Mesenchymal stem cell (in vitro differentiated cells and primary cell): ENCODE measurements around the gene SFMBT2.

Experiments used
- DNase-seq: peaks from one replicate; pipeline ENCODE4 v3.0.0-alpha.2; 2013
- H2AFZ ChIP-seq: one replicate; pipeline ENCODE4 v1.6.1; 2013; ENCODE audit warnings: low read depth, mild to moderate bottlenecking, control low read depth, inconsistent platforms, low read length, moderate library complexity
- H2AK5ac ChIP-seq: 2 replicates; pipeline ENCODE4 v1.6.1; 2013; ENCODE audit warnings: low read length, moderate library complexity, mild to moderate bottlenecking, inconsistent platforms; ENCODE audit not compliant: severe bottlenecking
- H2BK120ac ChIP-seq: one replicate; pipeline ENCODE4 v1.6.1; 2013; ENCODE audit warnings: low read depth, mild to moderate bottlenecking, inconsistent platforms, low read length, moderate library complexity
- H2BK12ac ChIP-seq, 2 experiments: one replicate each; pipeline ENCODE4 v1.6.1; 2013; ENCODE audit warnings: inconsistent platforms in 2 of 2, low read length in 2 of 2, mild to moderate bottlenecking in 2 of 2, moderate library complexity in 2 of 2, control low read depth in 1 of 2
- H2BK15ac ChIP-seq: one replicate; pipeline ENCODE4 v1.6.1; 2013; ENCODE audit warnings: mild to moderate bottlenecking, low read depth, inconsistent platforms; ENCODE audit not compliant: poor library complexity, severe bottlenecking
- H2BK5ac ChIP-seq: 2 replicates; pipeline ENCODE4 v1.6.1; 2013; ENCODE audit warnings: low read depth, mild to moderate bottlenecking, low read length, control low read depth, inconsistent platforms; ENCODE audit not compliant: poor library complexity, severe bottlenecking
- H3K14ac ChIP-seq, 2 experiments: one replicate each; pipeline ENCODE4 v1.6.1; 2013; ENCODE audit warnings: inconsistent platforms in 2 of 2, low read length in 2 of 2, control low read depth in 1 of 2, mild to moderate bottlenecking in 1 of 2, moderate library complexity in 1 of 2
- H3K18ac ChIP-seq, 2 experiments: one replicate each; pipeline ENCODE4 v1.6.1; 2013; ENCODE audit warnings: inconsistent platforms in 2 of 2, low read length in 2 of 2, control low read depth in 1 of 2, low read depth in 1 of 2, mild to moderate bottlenecking in 1 of 2
- H3K23ac ChIP-seq, 2 experiments: one replicate each; pipeline ENCODE4 v1.6.1; 2013; ENCODE audit warnings: inconsistent platforms in 2 of 2, low read length in 2 of 2, mild to moderate bottlenecking in 2 of 2, moderate library complexity in 2 of 2, control low read depth in 1 of 2
- H3K27ac ChIP-seq: 2 replicates; pipeline ENCODE4 v1.5.1; 2013; ENCODE audit warnings: mild to moderate bottlenecking, moderate library complexity, low read length, control low read depth, inconsistent platforms; ENCODE audit not compliant: poor library complexity, severe bottlenecking
- H3K27me3 ChIP-seq, 2 experiments: 2 replicates each; pipeline versions ENCODE4 v1.6.1 to v1.7.0; 2013; ENCODE audit warnings: low read length in 2 of 2, mild to moderate bottlenecking in 2 of 2, moderate library complexity in 2 of 2, control low read depth in 1 of 2, inconsistent platforms in 1 of 2; ENCODE audit not compliant: control insufficient read depth in 1 of 2, insufficient read depth in 1 of 2
- H3K36me3 ChIP-seq, 2 experiments: 2 replicates each; pipeline versions ENCODE4 v1.6.1 to v1.7.0; 2013; ENCODE audit warnings: low read length in 2 of 2, control low read depth in 1 of 2, inconsistent platforms in 1 of 2, low read depth in 1 of 2, mild to moderate bottlenecking in 1 of 2; ENCODE audit not compliant: insufficient read depth in 2 of 2, control insufficient read depth in 1 of 2
- H3K4ac ChIP-seq, 2 experiments: one replicate each; pipeline ENCODE4 v1.6.1; 2013; ENCODE audit warnings: inconsistent platforms in 2 of 2, low read length in 2 of 2, mild to moderate bottlenecking in 2 of 2, moderate library complexity in 2 of 2, control low read depth in 1 of 2, low read depth in 1 of 2
- H3K4me1 ChIP-seq: 2 replicates; pipeline ENCODE4 v1.6.1; 2013; ENCODE audit warnings: low read depth, low read length, control low read depth; ENCODE audit not compliant: control insufficient read depth, insufficient read depth
- H3K4me2 ChIP-seq: 2 replicates; pipeline ENCODE4 v1.6.1; 2013; ENCODE audit warnings: low read length, mild to moderate bottlenecking, inconsistent platforms; ENCODE audit not compliant: poor library complexity, severe bottlenecking
- H3K4me3 ChIP-seq, 2 experiments: 2 replicates each; pipeline versions ENCODE4 v1.5.1 to v1.7.0; 2013; ENCODE audit warnings: low read length in 2 of 2, mild to moderate bottlenecking in 2 of 2, control low read depth in 1 of 2, low read depth in 1 of 2; ENCODE audit not compliant: insufficient read depth in 1 of 2
- H3K79me1 ChIP-seq: replicated peaks from 2 replicates; pipeline ENCODE4 v1.6.1; 2013; ENCODE audit warnings: mild to moderate bottlenecking, control low read depth, low read length, inconsistent platforms; ENCODE audit not compliant: poor library complexity, severe bottlenecking
- H3K9ac ChIP-seq: 2 replicates; pipeline ENCODE4 v1.7.0; 2013; ENCODE audit warnings: mild to moderate bottlenecking, low read length, moderate library complexity
- H3K9me3 ChIP-seq: 2 replicates; pipeline ENCODE4 v1.7.0; 2013; ENCODE audit warnings: mild to moderate bottlenecking, low read length; ENCODE audit not compliant: control insufficient read depth
- H4K8ac ChIP-seq: one replicate; pipeline ENCODE4 v1.6.1; 2013; ENCODE audit warnings: inconsistent platforms, mild to moderate bottlenecking, low read length, moderate library complexity
- H4K91ac ChIP-seq: one replicate; pipeline ENCODE4 v1.6.1; 2013; ENCODE audit warnings: mild to moderate bottlenecking, low read length, inconsistent platforms
- WGBS: methylation state at CpG from one replicate; pipeline ENCODE4 v1.1.7; 2013; ENCODE audit warnings: mixed read lengths; 5-methylcytosine and 5-hydroxymethylcytosine counted together

The SFMBT2 gene

GRCh38 chr10:7260912-7261311 is 149.9 kb downstream of the SFMBT2 start:
- Histone ChIP-seq H3K18ac (no peak overlapping the region), H4K91ac (no peak overlapping the region), H3K36me3 (no peaks in the 10 kb centered on the region), H3K4me3 (peak overlapping the region in 1 of 2 experiments; percentile 16), H3K14ac (no peak overlapping the region), H3K79me1 (no peaks in the 10 kb centered on the region), H3K4me1 (no peaks in the 10 kb centered on the region), H3K27me3 (peaks cover 0 to 2% of the 10 kb centered on the region in 2 experiments), H2BK15ac (no peak overlapping the region), H3K9ac (peak overlapping the region; percentile 58), H2BK120ac (no peak overlapping the region), H3K27ac (no peak overlapping the region), H3K23ac (no peak overlapping the region), H4K8ac (no peak overlapping the region), H2AK5ac (no peak overlapping the region), H2BK12ac (peak overlapping the region in 1 of 2 experiments; percentile 9), H2BK5ac (no peak overlapping the region), H3K4me2 (no peak overlapping the region), H3K9me3 (no peaks in the 10 kb centered on the region), H2AFZ (no peak overlapping the region), H3K4ac (no peak overlapping the region)
- WGBS: 90% methylated on average over 7 of the region's 8 CpGs
- no peak for DNase-seq

GRCh38 chr10:7260412-7260900 is 150.4 kb downstream of the SFMBT2 start:
- H3K9ac ChIP-seq: peak overlapping the region; percentile 58
- no peaks in the 10 kb centered on the region for H3K79me1 ChIP-seq
- peak overlapping the region in 1 of 2 experiments; percentile 10 for H3K4me3 ChIP-seq
- no peak overlapping the region for H3K18ac ChIP-seq
- H3K23ac ChIP-seq: no peak overlapping the region
- no peak overlapping the region for H2BK5ac ChIP-seq
- no peak overlapping the region for H3K14ac ChIP-seq
- H4K8ac ChIP-seq: no peak overlapping the region
- no peaks in the 10 kb centered on the region for H3K4me1 ChIP-seq
- no peak overlapping the region for H2AK5ac ChIP-seq
- H2AFZ ChIP-seq: no peak overlapping the region
- no peak overlapping the region for H3K4ac ChIP-seq
- no peak overlapping the region for H4K91ac ChIP-seq
- 27% methylated on average over 2 of the region's 3 CpGs for WGBS
- H2BK15ac ChIP-seq: no peak overlapping the region
- no peaks in the 10 kb centered on the region for H3K36me3 ChIP-seq
- no peak overlapping the region for H2BK12ac ChIP-seq
- no peaks in the 10 kb centered on the region for H3K9me3 ChIP-seq
- peak; percentile 82 for DNase-seq
- H3K27ac ChIP-seq: no peak overlapping the region
- no peak overlapping the region for H3K4me2 ChIP-seq
- no peak overlapping the region for H2BK120ac ChIP-seq
- peaks cover 0 to 2% of the 10 kb centered on the region in 2 experiments for H3K27me3 ChIP-seq

- Histone ChIP-seq H3K14ac (peak overlapping the region in 1 of 2 experiments; percentile 2), H2BK120ac (no peak overlapping the region), H3K9me3 (no peaks in the 10 kb centered on the region), H2AK5ac (no peak overlapping the region), H4K8ac (peak overlapping the region; percentile 12), H3K4me3 (no peak overlapping the region), H2BK12ac (peak overlapping the region in 1 of 2 experiments; percentile 51), H3K36me3 (no peaks in the 10 kb centered on the region), H3K27ac (no peak overlapping the region), H3K9ac (no peak overlapping the region), H2BK5ac (no peak overlapping the region), H3K79me1 (no peaks in the 10 kb centered on the region), H3K4me2 (no peak overlapping the region), H3K4me1 (no peaks in the 10 kb centered on the region), H4K91ac (no peak overlapping the region), H2AFZ (no peak overlapping the region), H3K27me3 (peaks cover 0 to 2% of the 10 kb centered on the region in 2 experiments), H3K18ac (peak overlapping the region in 1 of 2 experiments; percentile 37), H3K23ac (no peak overlapping the region), H3K4ac (no peak overlapping the region), H2BK15ac (no peak overlapping the region)
- 16% methylated on average over 6 of the region's 8 CpGs for WGBS
- DNase-seq: peak; percentile 66
These were observed 151.8 kb downstream of the SFMBT2 start for GRCh38 chr10:7258948-7259523.

- H4K91ac ChIP-seq: no peak overlapping the region
- no peak overlapping the region for H2BK5ac ChIP-seq
- no peak overlapping the region for H3K23ac ChIP-seq
- no peak overlapping the region for H2AK5ac ChIP-seq
- no peaks in the 10 kb centered on the region for H3K4me1 ChIP-seq
- no peak overlapping the region for H2BK120ac ChIP-seq
- H2AFZ ChIP-seq: no peak overlapping the region
- no peaks in the 10 kb centered on the region for H3K9me3 ChIP-seq
- H3K14ac ChIP-seq: no peak overlapping the region
- no peak overlapping the region for H2BK12ac ChIP-seq
- no peak overlapping the region for H3K9ac ChIP-seq
- no peak for DNase-seq
- H3K4me3 ChIP-seq: no peak overlapping the region
- H2BK15ac ChIP-seq: no peak overlapping the region
- 84% methylated on average over 2 of the region's 2 CpGs for WGBS
- no peaks in the 10 kb centered on the region for H3K79me1 ChIP-seq
- H3K27me3 ChIP-seq: peaks cover 0 to 2% of the 10 kb centered on the region in 2 experiments
- no peak overlapping the region for H4K8ac ChIP-seq
- H3K4me2 ChIP-seq: no peak overlapping the region
- H3K4ac ChIP-seq: no peak overlapping the region
- no peak overlapping the region for H3K27ac ChIP-seq
- H3K18ac ChIP-seq: no peak overlapping the region
- H3K36me3 ChIP-seq: no peaks in the 10 kb centered on the region
These were observed 155.3 kb downstream of the SFMBT2 start for GRCh38 chr10:7255517-7255916.
